Panc1 (cell line): Measurements from ENCODE around the gene TTPAL.

Source experiments
- CTCF ChIP-seq: fragments of 450-650 bp; IDR thresholded peaks from 2 replicates; pipeline ENCODE4 v1.5.1; 2017; ENCODE audit warnings: mild to moderate bottlenecking
- POLR2AphosphoS5 ChIP-seq: IDR thresholded peaks from 2 replicates; pipeline ENCODE4 v1.6.1; 2012; ENCODE audit warnings: mild to moderate bottlenecking, low read depth, low read length, moderate library complexity
- TCF7L2 ChIP-seq: IDR thresholded peaks from 2 replicates; pipeline ENCODE4 v1.6.1; 2011; ENCODE audit warnings: mild to moderate bottlenecking, low read depth, low read length, inconsistent platforms

- no peak for TF ChIP-seq CTCF
- TF ChIP-seq TCF7L2 = no peak
- TF ChIP-seq POLR2AphosphoS5 = no peak
Measured at GRCh38 chr20:44532981-44533331, 57.3 kb downstream of the TTPAL start.
